ENCODE results near the gene C16orf54.

Gene C16orf54

GRCh38 chr16:29705030-29705429 is 40.8 kb downstream of the C16orf54 start:
- CTCF ChIA-PET, result interaction anchor here (0.7 to 1.8 kb wide), 5 partner anchors 9 to 695 kb away, joined by 3 to 7 read pairs (median 4); no protein-coding TSS in a partner anchor
- POLR2A ChIA-PET, result no interaction called here
- Histone ChIP-seq H3K36me3 (ENCODE audit: control insufficient read depth in 2 of 2, insufficient read depth in 1 of 2, low read length in 2 of 2) (no peaks in the 10 kb centered on the region), H3K4me3 (ENCODE audit: low read depth, low read length) (no peak overlapping the region), H3K27ac (ENCODE audit: extremely low read depth, low read depth, low read length) (no peak overlapping the region), H3K4me1 (ENCODE audit: control insufficient read depth, insufficient read depth, low read length) (no peaks in the 10 kb centered on the region), H3K9me3 (ENCODE audit: control insufficient read depth, insufficient read depth, low read depth, low read length) (no peaks in the 10 kb centered on the region)
- TF ChIP-seq PRDM6 (tag by site-specific recombination; IDR thresholded peaks at IDR 0.05), result 0 out of 2 replicates have a peak, but pooled peaks have one; percentile 25
- TF ChIP-seq PRDM4 (tag by site-specific recombination; IDR thresholded peaks at IDR 0.05), result no peak

- Histone ChIP-seq H3K36me3 (ENCODE audit: control insufficient read depth in 2 of 2, insufficient read depth in 1 of 2, low read length in 2 of 2) (peaks cover 0 to 3% of the 10 kb centered on the region in 2 experiments; a peak in 1 of 3 replicates), H3K4me1 (ENCODE audit: control insufficient read depth, insufficient read depth, low read length) (no peaks in the 10 kb centered on the region), H3K4me3 (ENCODE audit: low read depth, low read length) (no peak overlapping the region), H3K9me3 (ENCODE audit: control insufficient read depth, insufficient read depth, low read depth, low read length) (no peaks in the 10 kb centered on the region), H3K27ac (ENCODE audit: extremely low read depth, low read depth, low read length) (no peak overlapping the region)
- POLR2A ChIA-PET, result no interaction called here
- CTCF ChIA-PET, result interaction anchor here (0.6 to 5.2 kb wide), 7 partner anchors 20 to 330 kb away, joined by 3 to 47 read pairs (median 4); no protein-coding TSS in a partner anchor
- TF ChIP-seq ZEB2 (tag by site-specific recombination; IDR thresholded peaks at IDR 0.05) (no peak), ZBTB26 (tag by site-specific recombination; optimal IDR thresholded peaks at IDR 0.05) (no peak), KLF17 (tag by site-specific recombination; IDR thresholded peaks at IDR 0.05) (no peak), SP7 (tag by site-specific recombination; IDR thresholded peaks at IDR 0.05) (no peak), HOXD13 (CRISPR knock-in tag; IDR thresholded peaks at IDR 0.05; ENCODE audit: borderline replicate concordance) (no peak)
These were observed 43.5 kb downstream of the C16orf54 start for GRCh38 chr16:29702269-29702668.

- Histone ChIP-seq H3K9me3 (ENCODE audit: control insufficient read depth, insufficient read depth, low read depth, low read length) (no peaks in the 10 kb centered on the region), H3K4me1 (ENCODE audit: control insufficient read depth, insufficient read depth, low read length) (no peaks in the 10 kb centered on the region), H3K27ac (ENCODE audit: extremely low read depth, low read depth, low read length) (no peak overlapping the region), H3K4me3 (ENCODE audit: low read depth, low read length) (no peak overlapping the region), H3K36me3 (ENCODE audit: control insufficient read depth in 2 of 2, insufficient read depth in 1 of 2, low read length in 2 of 2) (peaks cover 0 to 8% of the 10 kb centered on the region in 2 experiments; a peak in 1 of 3 replicates)
- CTCF ChIA-PET, result interaction anchor here (0.6 to 5.2 kb wide), 12 partner anchors 9 to 331 kb away, joined by 3 to 47 read pairs (median 8); partner anchors contain the start of gene TLCD3B
- TF ChIP-seq ZEB2 (tag by site-specific recombination; IDR thresholded peaks at IDR 0.05) (no peak), EGR2 (tag by site-specific recombination; IDR thresholded peaks at IDR 0.05; ENCODE audit: low read depth) (peak; percentile 84; the same call in 1 of the 2 replicates), ZNF366 (tag by site-specific recombination; conservative IDR thresholded peaks at IDR 0.05) (no peak), ZNF513 (tag by site-specific recombination; IDR thresholded peaks at IDR 0.05) (no peak), ZNF26 (tag by site-specific recombination; IDR thresholded peaks at IDR 0.05) (no peak), ZBTB11 (tag by site-specific recombination; conservative IDR thresholded peaks at IDR 0.05; ENCODE audit: low read depth) (no peak)
- POLR2A ChIA-PET, result interaction anchor here (0.5 to 1.6 kb wide), 6 partner anchors 17 to 166 kb away, joined by 3 to 7 read pairs (median 4); partner anchors contain the start of genes KIF22 and PAGR1
These were observed 44.6 kb downstream of the C16orf54 start for GRCh38 chr16:29701214-29701555.

All from HEK293 (cell line).